Stimulated activated naive B cell treated with anti-CD40 and anti-IgM and Interleukin-4, amounts not matched to agents 10 μg/mL and 1 μg/mL and 100 μg/mL, for 72 hours (primary cell): ENCODE measurements around the gene GRIA3.

Experiments used
- ATAC-seq, 2 donors: fragments of 150-1000 bp; cut with Tn5 transposase; replicated peaks; 2 replicates each; pipeline ENCODE4 v1.10.0; 2021; ENCODE audit warnings: moderate library complexity in 1 of 2
- DNase-seq: peaks from one replicate; pipeline ENCODE4 v3.0.0; 2021
- H3K27ac Mint-ChIP-seq: one replicate; pipeline ENCODE4 v1.8.0; 2022; ENCODE audit warnings: mild to moderate bottlenecking, mixed read lengths
- H3K27me3 Mint-ChIP-seq, 2 donors: one replicate each; pipeline ENCODE4 v1.8.0; 2022; ENCODE audit warnings: mixed read lengths in 2 of 2
- H3K36me3 Mint-ChIP-seq, 2 donors: one replicate each; pipeline ENCODE4 v1.8.0; 2022; ENCODE audit warnings: mixed read lengths in 2 of 2, mild to moderate bottlenecking in 1 of 2
- H3K4me1 Mint-ChIP-seq, 2 donors: one replicate each; pipeline ENCODE4 v1.8.0; 2022; ENCODE audit warnings: mixed read lengths in 2 of 2, mild to moderate bottlenecking in 1 of 2
- H3K4me3 Mint-ChIP-seq, 2 donors: one replicate each; pipeline ENCODE4 v1.8.0; 2022; ENCODE audit warnings: mild to moderate bottlenecking in 2 of 2, mixed read lengths in 2 of 2, moderate library complexity in 1 of 2
- H3K9me3 Mint-ChIP-seq, 2 donors: one replicate each; pipeline ENCODE4 v1.8.0; 2022; ENCODE audit warnings: mixed read lengths in 2 of 2, mild to moderate bottlenecking in 1 of 2

The GRIA3 gene

GRCh38 chrX:123181233-123181914 is 2.7 kb upstream of the GRIA3 start:
- H3K27me3 Mint-ChIP-seq, result peaks cover 17 to 50% of the 10 kb centered on the region in 2 donors
- no peak overlapping the region for H3K4me3 Mint-ChIP-seq
- no peak for ATAC-seq
- peaks cover 0 to 13% of the 10 kb centered on the region in 2 donors for H3K4me1 Mint-ChIP-seq
- no peaks in the 10 kb centered on the region for H3K36me3 Mint-ChIP-seq
- H3K27ac Mint-ChIP-seq, result no peak overlapping the region
- DNase-seq, result no peak
- no peaks in the 10 kb centered on the region for H3K9me3 Mint-ChIP-seq

DNA sequence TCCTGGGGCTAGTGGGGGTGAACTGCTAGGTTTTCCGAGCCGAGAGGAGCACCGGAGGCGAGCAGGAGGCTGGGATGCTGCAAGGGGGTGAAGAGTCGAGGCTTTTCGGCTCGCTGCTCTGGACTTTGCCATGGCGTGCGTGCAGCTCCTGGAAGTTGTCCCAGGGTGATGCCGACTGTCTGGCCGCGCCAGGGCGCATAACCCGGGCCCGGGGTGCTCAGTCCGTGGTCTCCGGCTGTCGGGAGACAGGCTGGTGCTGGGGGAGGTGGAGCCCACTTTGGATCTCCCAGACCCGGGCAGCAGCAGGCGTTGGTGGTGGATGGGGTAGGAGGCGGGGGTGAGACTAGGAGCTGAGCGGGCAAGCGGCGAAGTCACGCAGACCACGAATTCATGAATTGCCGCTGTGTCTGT is 793 bp downstream of the GRIA3 start:
- Mint-ChIP-seq H3K27me3 (peaks cover 23 to 57% of the 10 kb centered on the region in 2 donors), H3K4me1 (peaks cover 0 to 13% of the 10 kb centered on the region in 2 donors), H3K9me3 (no peaks in the 10 kb centered on the region), H3K4me3 (no peak overlapping the region), H3K27ac (no peak overlapping the region), H3K36me3 (no peaks in the 10 kb centered on the region)
- DNase-seq (no peak), ATAC-seq (no peak)

DNA sequence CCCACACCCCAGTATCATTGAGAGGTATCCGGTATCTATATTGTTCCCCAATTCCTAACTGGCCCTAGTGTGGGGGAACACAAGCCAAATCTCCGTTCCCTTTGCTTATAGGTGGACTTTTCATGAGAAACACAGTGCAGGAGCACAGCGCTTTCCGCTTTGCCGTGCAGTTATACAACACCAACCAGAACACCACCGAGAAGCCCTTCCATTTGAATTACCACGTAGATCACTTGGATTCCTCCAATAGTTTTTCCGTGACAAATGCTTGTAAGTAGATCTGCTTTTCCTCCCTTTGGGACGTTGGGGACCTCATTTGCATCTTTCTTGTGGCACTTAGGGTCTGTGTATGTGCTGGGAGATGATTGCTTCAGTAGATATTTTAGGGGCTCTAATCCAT is 1.6 kb downstream of the GRIA3 start:
- Mint-ChIP-seq H3K36me3 (no peaks in the 10 kb centered on the region), H3K27ac (no peak overlapping the region), H3K9me3 (no peaks in the 10 kb centered on the region), H3K27me3 (peaks cover 26 to 57% of the 10 kb centered on the region in 2 donors), H3K4me1 (peaks cover 0 to 13% of the 10 kb centered on the region in 2 donors), H3K4me3 (no peak overlapping the region)
- ATAC-seq (no peak), DNase-seq (no peak)

- H3K4me1 Mint-ChIP-seq, result peaks cover 0 to 13% of the 10 kb centered on the region in 2 donors
- no peak overlapping the region for H3K27ac Mint-ChIP-seq
- H3K9me3 Mint-ChIP-seq, result no peaks in the 10 kb centered on the region
- no peak for ATAC-seq
- H3K36me3 Mint-ChIP-seq, result no peaks in the 10 kb centered on the region
- peaks cover 26 to 49% of the 10 kb centered on the region in 2 donors for H3K27me3 Mint-ChIP-seq
- DNase-seq, result no peak
- H3K4me3 Mint-ChIP-seq, result no peak overlapping the region
Measured at GRCh38 chrX:123186801-123187200, 2.7 kb downstream of the GRIA3 start.

GRCh38 chrX:123188081-123188480 is 4.0 kb downstream of the GRIA3 start:
- Mint-ChIP-seq H3K9me3 (no peaks in the 10 kb centered on the region), H3K27me3 (peaks cover 20 to 36% of the 10 kb centered on the region in 2 donors)

DNA sequence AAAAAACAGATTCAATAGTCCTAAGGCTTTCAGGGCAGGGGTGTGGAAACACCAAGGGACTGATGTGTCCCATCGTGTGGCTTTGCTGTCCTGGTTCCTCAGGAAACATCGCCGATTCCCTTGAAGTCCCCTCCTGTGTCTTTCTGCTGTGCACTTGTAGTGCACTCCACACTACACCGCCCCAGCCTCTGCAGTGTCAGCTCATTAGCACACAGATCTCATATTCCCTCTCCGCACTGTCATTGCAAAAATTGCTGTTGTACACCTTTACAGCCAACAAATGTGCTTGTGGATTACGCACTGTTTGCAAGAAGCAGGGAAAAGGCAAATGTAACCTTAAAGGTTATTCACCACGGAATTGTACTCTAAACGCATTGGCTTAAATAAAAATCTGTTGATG is 5.3 kb downstream of the GRIA3 start:
- H3K9me3 Mint-ChIP-seq, result no peaks in the 10 kb centered on the region
- DNase-seq (no peak), ATAC-seq (no peak)
- peaks cover 9 to 24% of the 10 kb centered on the region in 2 donors for H3K27me3 Mint-ChIP-seq
- peaks cover 0 to 1% of the 10 kb centered on the region in 2 donors for H3K4me1 Mint-ChIP-seq
- no peak overlapping the region for H3K4me3 Mint-ChIP-seq
- H3K27ac Mint-ChIP-seq, result no peak overlapping the region
- H3K36me3 Mint-ChIP-seq, result no peaks in the 10 kb centered on the region

More at GRCh38 chrX:123188081-123188480, 4.0 kb downstream of the GRIA3 start:
- ATAC-seq, result no peak
- Mint-ChIP-seq H3K4me1 (peaks cover 0 to 13% of the 10 kb centered on the region in 2 donors), H3K27ac (no peak overlapping the region), H3K36me3 (no peaks in the 10 kb centered on the region), H3K4me3 (no peak overlapping the region)
- DNase-seq, result no peak

DNA sequence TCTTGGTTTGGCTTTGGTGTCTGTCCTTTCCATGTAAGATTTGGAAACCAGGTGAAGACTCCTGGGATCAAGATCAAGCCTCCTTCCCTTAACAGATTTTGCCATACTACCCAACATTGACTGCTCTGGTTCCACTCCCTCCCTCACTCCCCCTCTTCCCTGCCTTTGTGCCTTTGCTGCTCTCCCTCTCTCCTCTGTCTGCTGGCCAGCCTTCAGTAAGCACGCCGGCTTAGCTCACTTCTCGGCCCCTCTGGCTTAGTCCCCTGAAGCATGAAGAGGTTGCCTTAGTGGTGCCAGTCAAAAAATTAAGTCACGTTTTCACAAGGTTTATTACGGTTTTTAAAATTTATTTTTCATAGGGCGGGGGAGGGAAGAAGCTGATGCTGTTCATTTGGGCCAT is 6.0 kb downstream of the GRIA3 start:
- no peak for ATAC-seq
- no peak for DNase-seq
- H3K4me1 Mint-ChIP-seq, result no peaks in the 10 kb centered on the region
- H3K4me3 Mint-ChIP-seq, result no peak overlapping the region
- no peaks in the 10 kb centered on the region for H3K36me3 Mint-ChIP-seq
- no peak overlapping the region for H3K27ac Mint-ChIP-seq
- H3K9me3 Mint-ChIP-seq, result no peaks in the 10 kb centered on the region
- H3K27me3 Mint-ChIP-seq, result peaks cover 9 to 20% of the 10 kb centered on the region in 2 donors

DNA sequence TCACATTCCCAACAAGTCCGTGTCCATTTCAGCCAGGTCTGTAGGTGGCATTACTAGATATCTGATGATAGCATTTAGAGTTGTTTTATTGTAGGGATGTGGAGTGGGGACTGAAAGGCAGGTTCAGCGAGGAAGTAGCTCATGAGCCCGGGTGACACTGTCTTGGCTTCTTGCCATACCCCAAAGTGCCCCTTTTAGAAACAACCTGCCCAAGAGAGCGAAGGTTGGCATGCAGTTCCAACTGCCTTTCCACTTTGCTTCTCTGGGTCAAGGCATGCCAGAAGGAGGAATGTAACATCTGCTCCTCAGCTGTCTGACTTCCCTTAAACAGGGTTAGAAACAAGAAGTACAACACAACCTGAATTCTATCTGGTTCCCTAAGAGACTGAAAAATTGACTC is 9.0 kb downstream of the GRIA3 start:
- Mint-ChIP-seq H3K36me3 (no peaks in the 10 kb centered on the region), H3K4me1 (no peaks in the 10 kb centered on the region), H3K27me3 (peaks cover 0 to 4% of the 10 kb centered on the region in 2 donors), H3K27ac (no peak overlapping the region), H3K4me3 (no peak overlapping the region), H3K9me3 (no peaks in the 10 kb centered on the region)
- ATAC-seq, result no peak
- no peak for DNase-seq

- H3K9me3 Mint-ChIP-seq, result no peaks in the 10 kb centered on the region
- no peaks in the 10 kb centered on the region for H3K4me1 Mint-ChIP-seq
- H3K27ac Mint-ChIP-seq, result no peak overlapping the region
- H3K27me3 Mint-ChIP-seq, result no peaks in the 10 kb centered on the region
- ATAC-seq (no peak), DNase-seq (no peak)
- H3K36me3 Mint-ChIP-seq, result no peaks in the 10 kb centered on the region
- H3K4me3 Mint-ChIP-seq, result no peak overlapping the region
Measured at GRCh38 chrX:123199338-123199737, 15.3 kb downstream of the GRIA3 start.

DNA sequence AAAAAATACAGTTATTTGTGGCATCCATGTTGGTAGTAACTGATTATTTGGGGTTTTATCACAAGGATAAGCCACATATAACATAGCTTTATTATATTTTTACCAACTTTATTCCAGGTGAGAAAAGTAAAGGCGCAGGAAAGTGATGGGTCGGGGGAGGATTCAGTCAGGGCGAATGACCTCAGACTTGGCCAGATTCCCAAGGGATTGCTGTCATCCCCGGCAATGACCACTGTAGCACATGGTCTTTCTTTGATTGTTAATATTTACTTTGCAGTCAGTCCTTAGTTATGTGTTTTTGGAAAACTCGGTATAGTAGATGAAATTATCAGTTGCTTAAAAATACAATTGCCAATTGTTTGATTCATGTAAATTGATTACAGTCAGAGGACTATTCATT is 17.6 kb downstream of the GRIA3 start:
- Mint-ChIP-seq H3K36me3 (no peaks in the 10 kb centered on the region), H3K4me1 (no peaks in the 10 kb centered on the region), H3K27ac (no peak overlapping the region), H3K4me3 (no peak overlapping the region), H3K27me3 (no peaks in the 10 kb centered on the region), H3K9me3 (no peaks in the 10 kb centered on the region)
- no peak for DNase-seq
- ATAC-seq, result no peak

DNA sequence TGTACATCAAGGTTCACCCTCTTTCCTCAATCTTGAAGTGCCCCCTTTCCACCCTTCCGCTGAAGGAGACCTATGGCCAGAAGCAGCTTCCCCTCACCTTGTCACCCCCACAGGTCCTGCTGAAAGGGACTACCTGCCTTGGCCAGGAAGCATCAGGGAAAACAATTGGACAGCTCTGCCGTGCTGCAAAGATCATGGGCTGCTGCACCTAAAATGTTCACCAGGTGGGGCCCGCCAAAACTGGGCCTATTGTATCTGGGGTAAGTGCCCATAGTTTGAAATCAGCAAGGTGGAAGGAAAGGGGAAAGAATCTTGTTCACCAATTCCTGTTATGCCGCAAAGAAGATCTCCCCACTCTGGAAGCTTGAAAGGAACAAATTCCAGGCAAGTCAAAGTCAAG is 18.4 kb downstream of the GRIA3 start:
- no peak overlapping the region for H3K27ac Mint-ChIP-seq
- H3K27me3 Mint-ChIP-seq, result no peaks in the 10 kb centered on the region
- no peak for DNase-seq
- no peak for ATAC-seq
- H3K4me3 Mint-ChIP-seq, result no peak overlapping the region
- no peaks in the 10 kb centered on the region for H3K4me1 Mint-ChIP-seq
- H3K36me3 Mint-ChIP-seq, result no peaks in the 10 kb centered on the region
- no peaks in the 10 kb centered on the region for H3K9me3 Mint-ChIP-seq

- ATAC-seq (no peak), DNase-seq (no peak)
- Mint-ChIP-seq H3K4me1 (no peaks in the 10 kb centered on the region), H3K36me3 (no peaks in the 10 kb centered on the region), H3K9me3 (no peaks in the 10 kb centered on the region), H3K4me3 (no peak overlapping the region), H3K27me3 (no peaks in the 10 kb centered on the region), H3K27ac (no peak overlapping the region)
Measured at GRCh38 chrX:123203772-123204171, 19.7 kb downstream of the GRIA3 start.

DNA sequence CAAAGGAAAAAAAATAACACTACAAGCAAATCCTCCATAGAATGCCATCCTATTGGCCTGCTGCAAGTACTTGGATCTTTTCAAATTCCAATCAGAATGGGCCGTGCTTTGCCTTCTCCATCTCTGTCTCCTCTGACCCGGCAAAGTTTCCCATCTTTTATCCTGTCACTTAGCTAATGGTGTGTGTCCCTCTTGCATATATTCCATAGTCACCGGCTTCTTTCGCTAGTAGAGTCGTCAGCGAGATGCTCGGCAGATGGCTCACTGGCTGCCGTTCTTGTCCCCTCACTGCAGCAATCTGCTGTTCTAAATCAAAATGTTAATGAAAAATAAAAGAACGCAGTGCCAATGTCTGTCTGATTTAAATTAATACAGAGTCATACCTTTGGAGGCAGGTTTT is 22.1 kb downstream of the GRIA3 start:
- H3K36me3 Mint-ChIP-seq, result no peaks in the 10 kb centered on the region
- no peak overlapping the region for H3K4me3 Mint-ChIP-seq
- H3K4me1 Mint-ChIP-seq, result no peaks in the 10 kb centered on the region
- H3K27ac Mint-ChIP-seq, result no peak overlapping the region
- peaks cover 0 to 4% of the 10 kb centered on the region in 2 donors for H3K9me3 Mint-ChIP-seq
- no peaks in the 10 kb centered on the region for H3K27me3 Mint-ChIP-seq
- DNase-seq (no peak), ATAC-seq (no peak)

- no peak overlapping the region for H3K27ac Mint-ChIP-seq
- peaks cover 0 to 4% of the 10 kb centered on the region in 2 donors for H3K9me3 Mint-ChIP-seq
- DNase-seq (no peak), ATAC-seq (no peak)
- no peaks in the 10 kb centered on the region for H3K4me1 Mint-ChIP-seq
- no peaks in the 10 kb centered on the region for H3K36me3 Mint-ChIP-seq
- no peaks in the 10 kb centered on the region for H3K27me3 Mint-ChIP-seq
- no peak overlapping the region for H3K4me3 Mint-ChIP-seq
Measured at GRCh38 chrX:123210252-123210651, 26.2 kb downstream of the GRIA3 start.

GRCh38 chrX:123215397-123216089 is 31.5 kb downstream of the GRIA3 start:
- H3K36me3 Mint-ChIP-seq, result no peaks in the 10 kb centered on the region
- DNase-seq (no peak), ATAC-seq (no peak)
- no peaks in the 10 kb centered on the region for H3K9me3 Mint-ChIP-seq
- no peaks in the 10 kb centered on the region for H3K4me1 Mint-ChIP-seq
- no peaks in the 10 kb centered on the region for H3K27me3 Mint-ChIP-seq
- H3K27ac Mint-ChIP-seq, result no peak overlapping the region
- H3K4me3 Mint-ChIP-seq, result no peak overlapping the region
